NCI-H2029 treated with DMSO at 0.1 percent for 48 hours (cell line): ENCODE data around the gene LIN52.

Experiments used
- DNase-seq: peaks from one replicate; lab custom pipeline; 2025; lab: John Stamatoyannopoulos, UW

Gene LIN52

GRCh38 chr14:74237441-74237840, 152.7 kb downstream of the LIN52 start:
- DNase-seq = no peak

- no peak for DNase-seq
Measured at GRCh38 chr14:74238974-74239847, 154.5 kb downstream of the LIN52 start, which contains the start of gene VSX2. Gene VSX2 (plus strand): TSS chr14:74239449. CDS start chr14:74239562, 113 bp downstream.

- DNase-seq = no peak
Measured at GRCh38 chr14:74239848-74240793, 155.4 kb downstream of the LIN52 start.

- no peak for DNase-seq
Measured at GRCh38 chr14:74240794-74241651, 156.3 kb downstream of the LIN52 start.

GRCh38 chr14:74241652-74242017, 156.9 kb downstream of the LIN52 start:
- DNase-seq = no peak

GRCh38 chr14:74242021-74242779, 157.4 kb downstream of the LIN52 start:
- DNase-seq = no peak

- DNase-seq = no peak
Measured at GRCh38 chr14:74242780-74243042, 158.0 kb downstream of the LIN52 start.

- DNase-seq = no peak
Measured at GRCh38 chr14:74243051-74243450, 158.3 kb downstream of the LIN52 start.

- DNase-seq = no peak
Measured at GRCh38 chr14:74244115-74244514, 159.4 kb downstream of the LIN52 start.

- DNase-seq = no peak
Measured at GRCh38 chr14:74245292-74245691, 160.5 kb downstream of the LIN52 start.

- DNase-seq = no peak
Measured at GRCh38 chr14:74246542-74246941, 161.8 kb downstream of the LIN52 start.

- no peak for DNase-seq
Measured at GRCh38 chr14:74248017-74248416, 163.3 kb downstream of the LIN52 start.

- DNase-seq = no peak
Measured at GRCh38 chr14:74249433-74250375, 164.9 kb downstream of the LIN52 start.
